ENCODE measurements around the gene RNF157.

GRCh38 chr17:76137001-76137350, 103.3 kb downstream of the RNF157 start:
- TF ChIP-seq POLR2A (IDR thresholded peaks at IDR 0.05) (no peak), CTCF (IDR thresholded peaks at IDR 0.05) (no peak)

Measured in adrenal gland (tissue), 5 donors.